GM19238 (cell line): ENCODE results near the gene DRD3.

Experiments used
- DNase-seq: peaks from one replicate; pipeline ENCODE4 v3.0.0; 2011; ENCODE audit warnings: low spot score; ENCODE audit not compliant: insufficient read length

DRD3 gene

GRCh38 chr3:114122027-114122709 is 56.7 kb downstream of the DRD3 start:
- DNase-seq, result no peak

GRCh38 chr3:114120211-114120610 is 58.6 kb downstream of the DRD3 start:
- DNase-seq, result no peak

GRCh38 chr3:114119776-114120175 is 59.1 kb downstream of the DRD3 start:
- no peak for DNase-seq

GRCh38 chr3:114115143-114115542 is 63.7 kb downstream of the DRD3 start:
- no peak for DNase-seq

- DNase-seq, result no peak
These were observed 64.1 kb downstream of the DRD3 start for GRCh38 chr3:114114719-114115118.

GRCh38 chr3:114112696-114113095 is 66.2 kb downstream of the DRD3 start:
- DNase-seq, result no peak

- DNase-seq, result no peak
These were observed 67.6 kb downstream of the DRD3 start for GRCh38 chr3:114111060-114111770.

- no peak for DNase-seq
These were observed 68.4 kb downstream of the DRD3 start for GRCh38 chr3:114110439-114110838.

GRCh38 chr3:114108137-114108536 is 70.7 kb downstream of the DRD3 start:
- no peak for DNase-seq

GRCh38 chr3:114104414-114104813 is 74.4 kb downstream of the DRD3 start:
- DNase-seq, result no peak

- DNase-seq, result no peak
These were observed 75.0 kb downstream of the DRD3 start for GRCh38 chr3:114103858-114104257.

GRCh38 chr3:114103181-114103580 is 75.7 kb downstream of the DRD3 start:
- no peak for DNase-seq

GRCh38 chr3:114101101-114101500 is 77.8 kb downstream of the DRD3 start:
- DNase-seq, result no peak

GRCh38 chr3:114095796-114096195 is 83.1 kb downstream of the DRD3 start:
- DNase-seq, result no peak

GRCh38 chr3:114093596-114093995 is 85.3 kb downstream of the DRD3 start:
- DNase-seq, result no peak

- DNase-seq, result no peak
These were observed 85.9 kb downstream of the DRD3 start for GRCh38 chr3:114093016-114093380.

- no peak for DNase-seq
These were observed 86.5 kb downstream of the DRD3 start for GRCh38 chr3:114092151-114093015.

- no peak for DNase-seq
These were observed 89.2 kb downstream of the DRD3 start for GRCh38 chr3:114089675-114090074.

- DNase-seq, result no peak
These were observed 92.5 kb downstream of the DRD3 start for GRCh38 chr3:114086356-114086755.

GRCh38 chr3:114083112-114083511 is 95.7 kb downstream of the DRD3 start:
- no peak for DNase-seq

GRCh38 chr3:114081037-114081436 is 97.8 kb downstream of the DRD3 start:
- no peak for DNase-seq

- no peak for DNase-seq
These were observed 98.7 kb downstream of the DRD3 start for GRCh38 chr3:114080201-114080600.
